ENCODE measurements around the gene ATP1A3.

The ATP1A3 gene

GRCh38 chr19:41990615-41991014 lies 3.4 kb downstream of the ATP1A3 start:
- no peak overlapping the region for H3K27ac ChIP-seq
- no peak for TF ChIP-seq CTCF (IDR thresholded peaks at IDR 0.05)
- TF ChIP-seq ZFX (IDR thresholded peaks at IDR 0.05; ENCODE audit: borderline replicate concordance): no peak

- H3K27ac ChIP-seq: no peak overlapping the region
- no peak for TF ChIP-seq CTCF (IDR thresholded peaks at IDR 0.05)
- no peak for TF ChIP-seq ZFX (IDR thresholded peaks at IDR 0.05; ENCODE audit: borderline replicate concordance)
These were observed 4.0 kb downstream of the ATP1A3 start for GRCh38 chr19:41990028-41990427.

GRCh38 chr19:41988947-41989346 lies 5.1 kb downstream of the ATP1A3 start:
- no peak overlapping the region for H3K27ac ChIP-seq
- TF ChIP-seq ZFX (IDR thresholded peaks at IDR 0.05; ENCODE audit: borderline replicate concordance) (no peak), CTCF (IDR thresholded peaks at IDR 0.05) (no peak)

- no peak overlapping the region for H3K27ac ChIP-seq
- no peak for TF ChIP-seq CTCF (IDR thresholded peaks at IDR 0.05)
- no peak for TF ChIP-seq ZFX (IDR thresholded peaks at IDR 0.05; ENCODE audit: borderline replicate concordance)
These were observed 6.7 kb downstream of the ATP1A3 start for GRCh38 chr19:41987141-41987860.

- TF ChIP-seq CTCF (IDR thresholded peaks at IDR 0.05) (no peak), ZFX (IDR thresholded peaks at IDR 0.05; ENCODE audit: borderline replicate concordance) (no peak)
These were observed 9.1 kb downstream of the ATP1A3 start for GRCh38 chr19:41984961-41985360.

GRCh38 chr19:41981724-41982123 lies 12.3 kb downstream of the ATP1A3 start:
- TF ChIP-seq ZFX (IDR thresholded peaks at IDR 0.05; ENCODE audit: borderline replicate concordance): no peak
- TF ChIP-seq CTCF (IDR thresholded peaks at IDR 0.05): no peak
- H3K27ac ChIP-seq: no peak overlapping the region

More at GRCh38 chr19:41984961-41985360, 9.1 kb downstream of the ATP1A3 start:
- no peak overlapping the region for H3K27ac ChIP-seq

GRCh38 chr19:41978470-41978869 lies 15.6 kb downstream of the ATP1A3 start:
- TF ChIP-seq CTCF (IDR thresholded peaks at IDR 0.05) (no peak), ZFX (IDR thresholded peaks at IDR 0.05; ENCODE audit: borderline replicate concordance) (no peak)
- no peak overlapping the region for H3K27ac ChIP-seq
